Prostate gland (tissue), 2 donors: Measurements from ENCODE around the gene KDM5A.

ENCODE experiments used
- POLR2A ChIP-seq: fragments of 450-650 bp; IDR thresholded peaks from one replicate; pipeline ENCODE4 v1.6.1; 2016; ENCODE audit warnings: antibody characterized with exemption, mild to moderate bottlenecking
- POLR2AphosphoS5 ChIP-seq: sonication (generic); formaldehyde crosslinking; IDR thresholded peaks from one replicate; pipeline ENCODE4 v1.6.1; 2017; ENCODE audit warnings: antibody characterized with exemption
- TF ChIP-seq, protein P1 (sequence below), 4 experiments: fragments of 200-600 bp in 2 of 4; fragments of 450-650 bp in 2 of 4; sonication (generic) in 2 of 4; IDR thresholded peaks; 1 replicate in 3 of 4; 2 replicates in 1 of 4; pipeline ENCODE4 v1.5.1; 2016 to 2019; ENCODE audit warnings: antibody characterized with exemption in 4 of 4, mild to moderate bottlenecking in 2 of 4, moderate library complexity in 2 of 4

GRCh38 chr12:332581-333205 lies 56.4 kb downstream of the KDM5A start:
- TF ChIP-seq, protein P1, sequence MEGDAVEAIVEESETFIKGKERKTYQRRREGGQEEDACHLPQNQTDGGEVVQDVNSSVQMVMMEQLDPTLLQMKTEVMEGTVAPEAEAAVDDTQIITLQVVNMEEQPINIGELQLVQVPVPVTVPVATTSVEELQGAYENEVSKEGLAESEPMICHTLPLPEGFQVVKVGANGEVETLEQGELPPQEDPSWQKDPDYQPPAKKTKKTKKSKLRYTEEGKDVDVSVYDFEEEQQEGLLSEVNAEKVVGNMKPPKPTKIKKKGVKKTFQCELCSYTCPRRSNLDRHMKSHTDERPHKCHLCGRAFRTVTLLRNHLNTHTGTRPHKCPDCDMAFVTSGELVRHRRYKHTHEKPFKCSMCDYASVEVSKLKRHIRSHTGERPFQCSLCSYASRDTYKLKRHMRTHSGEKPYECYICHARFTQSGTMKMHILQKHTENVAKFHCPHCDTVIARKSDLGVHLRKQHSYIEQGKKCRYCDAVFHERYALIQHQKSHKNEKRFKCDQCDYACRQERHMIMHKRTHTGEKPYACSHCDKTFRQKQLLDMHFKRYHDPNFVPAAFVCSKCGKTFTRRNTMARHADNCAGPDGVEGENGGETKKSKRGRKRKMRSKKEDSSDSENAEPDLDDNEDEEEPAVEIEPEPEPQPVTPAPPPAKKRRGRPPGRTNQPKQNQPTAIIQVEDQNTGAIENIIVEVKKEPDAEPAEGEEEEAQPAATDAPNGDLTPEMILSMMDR (IDR thresholded peaks at IDR 0.05) = no peak
- no peak for TF ChIP-seq POLR2A
- TF ChIP-seq POLR2AphosphoS5 = no peak
